ENCODE measurements around the gene HPS1. TPM values are rescaled to one million over a fixed set of nuclear protein-coding genes. Genes with fewer than 3 reads are reported as not detected.

The HPS1 gene
- total and polyA plus RNA-seq, 10 of the 15 experiments (the other 5 are each of a cell fraction or from before 2014, with no cell fraction given): 27.1 to 138 (median 54.8) TPM

DNA sequence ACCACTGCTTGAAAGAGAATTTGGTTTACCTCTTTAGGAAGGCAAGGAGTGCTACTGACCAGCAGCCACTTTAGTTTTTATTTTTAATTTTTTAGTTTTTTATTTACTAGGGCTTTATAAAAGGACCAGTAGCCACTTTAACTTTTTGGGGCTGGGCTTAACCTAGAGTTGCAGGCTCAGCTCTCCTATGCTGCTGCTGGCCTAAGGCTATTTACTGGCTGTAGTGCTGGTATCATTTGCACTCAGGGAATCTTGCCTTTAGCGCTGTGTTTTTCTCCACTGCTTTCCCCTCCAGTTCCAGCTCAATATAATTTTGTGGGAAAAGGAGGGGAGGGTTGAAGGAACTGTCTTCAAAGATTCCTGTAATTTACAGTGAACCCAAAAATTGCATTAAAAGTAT lies 13.4 kb downstream of the HPS1 start (continued):
- TF ChIP-seq NKRF (conservative IDR thresholded peaks at IDR 0.05): no peak

- intact Hi-C loops (cut with micrococcal nuclease; ENCODE audit: unreplicated experiment): no loop called here
- Histone ChIP-seq H3K36me3 (ENCODE audit: control insufficient read depth in 2 of 2, insufficient read depth in 2 of 2, low read length in 1 of 2) (peaks cover 29 to 33% of the 10 kb centered on the region in 2 experiments), H3K4me3 (no peak overlapping the region), H3K4me1 (ENCODE audit: control insufficient read depth, insufficient read depth, low read length) (no peaks in the 10 kb centered on the region), H3K4me2 (ENCODE audit: control insufficient read depth, insufficient read depth) (no peak overlapping the region), H3K9ac (ENCODE audit: control insufficient read depth, insufficient read depth, low read length) (no peak overlapping the region), H3K79me2 (ENCODE audit: control insufficient read depth, insufficient read depth, low read length) (no peaks in the 10 kb centered on the region), H3K27me3 (replicated peaks in 1 of 2; ENCODE audit: control insufficient read depth in 2 of 2, insufficient read depth in 2 of 2, low read length in 1 of 2) (no peaks in the 10 kb centered on the region), H2AFZ (ENCODE audit: control insufficient read depth, low read depth, low read length) (no peak overlapping the region), H4K20me1 (ENCODE audit: control insufficient read depth, insufficient read depth) (no peaks in the 10 kb centered on the region), H3K27ac (ENCODE audit: control insufficient read depth, insufficient read depth) (no peak overlapping the region), H3K9me3 (replicated peaks; ENCODE audit: control insufficient read depth, insufficient read depth, low read length) (peaks cover 4% of the 10 kb centered on the region; the same call in 1 of the 3 replicates)
- no peak for ATAC-seq
- ChIA-PET CTCF (interaction anchor here (0.6 to 0.9 kb wide), 3 partner anchors 8 to 35 kb away, joined by 3 read pairs; no protein-coding TSS in a partner anchor), SMC1A (ENCODE audit: uncharacterized antibody, unreplicated experiment) (no interaction called here), POLR2A (no interaction called here), RAD21 (ENCODE audit: unreplicated experiment) (no interaction called here)
- no peak for DNase-seq (ENCODE audit: low read depth, low spot score)
- in situ Hi-C loops (cut with MboI): no loop called here
- BruUV-seq (replicated peaks): no TSS peak
- FAIRE-seq: no peak
- 94% methylated on average over 1 of the region's 1 CpG for WGBS (ENCODE audit: insufficient coverage, insufficient replicate concordance, low lambda C conversion rate, missing lambda C conversion rate)
- TF ChIP-seq TCF3 (IDR thresholded peaks at IDR 0.05; ENCODE audit: borderline replicate concordance, insufficient read depth, low read depth, low read length) (no peak), KAT2A (conservative IDR thresholded peaks at IDR 0.05; ENCODE audit: control insufficient read depth, low read depth, low read length) (no peak), PAX5 (IDR thresholded peaks at IDR 0.05; ENCODE audit: borderline replicate concordance, low read depth, low read length) (no peak), IRF5 (IDR thresholded peaks at IDR 0.05; ENCODE audit: borderline replicate concordance) (no peak), SMAD1 (IDR thresholded peaks at IDR 0.05; ENCODE audit: low read depth, partially characterized antibody) (no peak), TAF1 (IDR thresholded peaks at IDR 0.05; ENCODE audit: borderline replicate concordance, low read depth, low read length) (no peak), MYB (IDR thresholded peaks at IDR 0.05; ENCODE audit: borderline replicate concordance, low read depth, low read length) (no peak), RAD21 (IDR thresholded peaks at IDR 0.05; ENCODE audit: insufficient read depth, low read depth, low read length) (no peak), STAT3 (IDR thresholded peaks at IDR 0.05; ENCODE audit: low read depth, low read length) (no peak), ETV6 (conservative IDR thresholded peaks at IDR 0.05 in 1 of 2, IDR thresholded peaks at IDR 0.05 in 1 of 2; ENCODE audit: borderline replicate concordance in 1 of 2, low read depth in 1 of 2) (no peak), MLLT1 (IDR thresholded peaks at IDR 0.05) (no peak)
- TF ChIP-seq, protein P1, sequence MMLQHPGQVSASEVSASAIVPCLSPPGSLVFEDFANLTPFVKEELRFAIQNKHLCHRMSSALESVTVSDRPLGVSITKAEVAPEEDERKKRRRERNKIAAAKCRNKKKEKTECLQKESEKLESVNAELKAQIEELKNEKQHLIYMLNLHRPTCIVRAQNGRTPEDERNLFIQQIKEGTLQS (IDR thresholded peaks at IDR 0.05; ENCODE audit: borderline replicate concordance, extremely low read depth, low read depth, low read length): no peak
Measured at GRCh38 chr10:98432330-98432729, 14.4 kb downstream of the HPS1 start.
